Measurements from ENCODE around the gene TMEM191B.
"Not testable (repeated sequence)": the region's sequence is repeated elsewhere in the genome, so short reads cannot be mapped to it uniquely, and the experiment has no call there.

Gene TMEM191B

DNA sequence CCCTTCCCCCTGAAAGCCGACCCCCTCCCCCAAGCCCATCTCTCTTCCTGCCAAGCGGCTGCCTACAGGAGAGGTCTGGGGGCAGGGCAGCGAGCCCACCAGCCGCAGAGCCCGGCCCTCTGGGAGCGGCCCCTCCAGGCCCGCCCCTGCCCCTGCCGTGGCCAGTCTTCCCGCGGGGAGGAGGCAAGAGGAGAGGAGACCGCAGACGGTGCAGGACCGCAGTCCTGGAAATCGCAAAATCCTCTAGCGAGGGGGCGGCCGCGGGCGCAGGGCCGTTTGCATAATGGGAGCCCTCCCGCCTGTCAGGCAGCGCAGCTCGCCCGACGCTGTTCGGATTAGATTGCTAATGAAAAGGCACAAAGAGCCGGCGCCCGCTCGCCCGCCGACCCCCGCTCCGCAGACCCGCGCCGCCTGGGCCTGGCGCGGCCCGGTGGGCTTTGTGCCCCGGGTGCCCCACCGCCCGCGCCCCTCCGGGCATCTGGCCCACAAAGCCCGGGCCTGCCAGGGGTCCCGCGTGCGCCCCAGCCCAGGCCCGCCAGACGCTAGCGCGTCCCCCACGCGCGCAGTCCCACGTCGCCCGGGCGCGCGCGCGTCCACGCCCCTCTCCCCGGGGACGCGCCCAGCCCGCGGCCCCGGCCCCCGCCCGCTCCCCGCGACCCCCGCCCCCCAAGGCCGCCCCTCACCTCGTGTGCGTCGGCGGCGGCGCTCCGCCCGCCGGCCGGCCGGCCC is 49.7 kb downstream of the TMEM191B start:
- H3K36me3 Mint-ChIP-seq (ENCODE audit: low read depth); H3K27ac Mint-ChIP-seq; DNase-seq (ENCODE audit: low spot score); H3K9me3 Mint-ChIP-seq; H3K4me1 Mint-ChIP-seq (ENCODE audit: low read depth); H3K27me3 Mint-ChIP-seq (ENCODE audit: low read depth); H3K4me3 Mint-ChIP-seq: not testable (repeated sequence)

GRCh38 chr22:18577847-18578246 is 50.2 kb downstream of the TMEM191B start:
- not testable (repeated sequence) for DNase-seq (ENCODE audit: low spot score); H3K4me3 Mint-ChIP-seq; H3K27ac Mint-ChIP-seq; H3K36me3 Mint-ChIP-seq (ENCODE audit: low read depth); H3K27me3 Mint-ChIP-seq (ENCODE audit: low read depth); H3K9me3 Mint-ChIP-seq; H3K4me1 Mint-ChIP-seq (ENCODE audit: low read depth)
